GM19372 (cell line): Measurements from ENCODE around the gene C1orf116.

Experiments used
- ATAC-seq: cut with Tn5 transposase; IDR thresholded peaks from one replicate; pipeline ENCODE4 v1.9.1; 2021; ENCODE audit warnings: mild to moderate bottlenecking, low read depth, moderate library complexity; ENCODE audit not compliant: unreplicated experiment

C1orf116 gene

GRCh38 chr1:207032528-207033017 is at the start of gene C1orf116:
Gene C1orf116, minus strand, starts transcription at chr1:207032756. Its CDS starts 5,158 bp downstream, at chr1:207027598.
- ATAC-seq: no peak

- no peak for ATAC-seq
These were observed 49.2 kb upstream of the C1orf116 start for GRCh38 chr1:207081806-207082205.

- ATAC-seq: no peak
These were observed 48.5 kb upstream of the C1orf116 start for GRCh38 chr1:207081088-207081487.

- ATAC-seq: no peak
These were observed 47.2 kb upstream of the C1orf116 start for GRCh38 chr1:207079706-207080241.

- no peak for ATAC-seq
These were observed 46.1 kb upstream of the C1orf116 start for GRCh38 chr1:207078578-207079132.

- ATAC-seq: no peak
These were observed 45.2 kb upstream of the C1orf116 start for GRCh38 chr1:207077470-207078377.

- ATAC-seq: no peak
These were observed 44.5 kb upstream of the C1orf116 start for GRCh38 chr1:207077012-207077411.

GRCh38 chr1:207076181-207076955 is 43.8 kb upstream of the C1orf116 start:
- ATAC-seq: no peak

GRCh38 chr1:207073906-207074820 is 41.6 kb upstream of the C1orf116 start:
- no peak for ATAC-seq

GRCh38 chr1:207072233-207072632 is 39.7 kb upstream of the C1orf116 start:
- ATAC-seq: no peak

- ATAC-seq: no peak
These were observed 38.9 kb upstream of the C1orf116 start for GRCh38 chr1:207071426-207071825.

- ATAC-seq: no peak
These were observed 38.3 kb upstream of the C1orf116 start for GRCh38 chr1:207070811-207071210.

GRCh38 chr1:207069858-207070506 is 37.4 kb upstream of the C1orf116 start:
- no peak for ATAC-seq

GRCh38 chr1:207069061-207069460 is 36.5 kb upstream of the C1orf116 start:
- no peak for ATAC-seq

GRCh38 chr1:207067665-207068064 is 35.1 kb upstream of the C1orf116 start:
- ATAC-seq: no peak

- no peak for ATAC-seq
These were observed 34.6 kb upstream of the C1orf116 start for GRCh38 chr1:207067185-207067584.

GRCh38 chr1:207064561-207064960 is 32.0 kb upstream of the C1orf116 start:
- ATAC-seq: no peak

- ATAC-seq: no peak
These were observed 30.5 kb upstream of the C1orf116 start for GRCh38 chr1:207063014-207063413.

- no peak for ATAC-seq
These were observed 29.5 kb upstream of the C1orf116 start for GRCh38 chr1:207062058-207062457.
